Panc1 (cell line): ENCODE results near the gene HLA-B.
"Not testable (repeated sequence)": the region's sequence is repeated elsewhere in the genome, so short reads cannot be mapped to it uniquely, and the experiment has no call there.

ENCODE experiments used
- POLR2AphosphoS5 ChIP-seq: IDR thresholded peaks from 2 replicates; pipeline ENCODE4 v1.6.1; 2012; ENCODE audit warnings: mild to moderate bottlenecking, low read depth, low read length, moderate library complexity
- SIN3A ChIP-seq: IDR thresholded peaks from 2 replicates; pipeline ENCODE4 v1.6.1; 2012; ENCODE audit warnings: low read depth, mild to moderate bottlenecking, low read length, moderate library complexity, borderline replicate concordance; ENCODE audit not compliant: insufficient read depth
- TCF7L2 ChIP-seq: IDR thresholded peaks from 2 replicates; pipeline ENCODE4 v1.6.1; 2011; ENCODE audit warnings: mild to moderate bottlenecking, low read depth, low read length, inconsistent platforms
- TF ChIP-seq, protein P1 (sequence below): fragments of 450-650 bp; IDR thresholded peaks from 2 replicates; pipeline ENCODE4 v1.5.1; 2017; ENCODE audit warnings: mild to moderate bottlenecking
- TF ChIP-seq, protein P2 (sequence below), 2 experiments: IDR thresholded peaks; 2 replicates each; pipeline ENCODE4 v1.6.1; 2011 to 2012; ENCODE audit warnings: low read depth in 2 of 2, control low read depth in 1 of 2, low read length in 1 of 2, mild to moderate bottlenecking in 1 of 2, moderate library complexity in 1 of 2; ENCODE audit not compliant: insufficient read depth in 1 of 2

DNA sequence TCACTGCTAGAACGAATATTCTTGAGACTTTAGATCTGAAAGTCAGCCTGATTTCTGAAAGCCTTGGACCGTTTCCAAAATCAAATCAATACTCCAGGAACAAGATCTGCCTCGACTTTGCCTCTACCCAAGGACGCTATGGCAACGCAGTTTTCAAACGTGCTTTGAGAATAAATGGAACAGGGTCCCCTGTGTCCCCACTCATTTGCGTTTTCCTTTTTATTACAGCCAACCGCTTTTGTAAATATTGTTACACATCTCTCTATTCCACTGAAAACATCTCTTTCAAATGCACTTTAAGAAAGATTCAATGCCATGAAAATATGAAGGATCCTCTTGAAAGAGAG, 40.1 kb upstream of the HLA-B start:
- TF ChIP-seq, protein P1, sequence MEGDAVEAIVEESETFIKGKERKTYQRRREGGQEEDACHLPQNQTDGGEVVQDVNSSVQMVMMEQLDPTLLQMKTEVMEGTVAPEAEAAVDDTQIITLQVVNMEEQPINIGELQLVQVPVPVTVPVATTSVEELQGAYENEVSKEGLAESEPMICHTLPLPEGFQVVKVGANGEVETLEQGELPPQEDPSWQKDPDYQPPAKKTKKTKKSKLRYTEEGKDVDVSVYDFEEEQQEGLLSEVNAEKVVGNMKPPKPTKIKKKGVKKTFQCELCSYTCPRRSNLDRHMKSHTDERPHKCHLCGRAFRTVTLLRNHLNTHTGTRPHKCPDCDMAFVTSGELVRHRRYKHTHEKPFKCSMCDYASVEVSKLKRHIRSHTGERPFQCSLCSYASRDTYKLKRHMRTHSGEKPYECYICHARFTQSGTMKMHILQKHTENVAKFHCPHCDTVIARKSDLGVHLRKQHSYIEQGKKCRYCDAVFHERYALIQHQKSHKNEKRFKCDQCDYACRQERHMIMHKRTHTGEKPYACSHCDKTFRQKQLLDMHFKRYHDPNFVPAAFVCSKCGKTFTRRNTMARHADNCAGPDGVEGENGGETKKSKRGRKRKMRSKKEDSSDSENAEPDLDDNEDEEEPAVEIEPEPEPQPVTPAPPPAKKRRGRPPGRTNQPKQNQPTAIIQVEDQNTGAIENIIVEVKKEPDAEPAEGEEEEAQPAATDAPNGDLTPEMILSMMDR: peak; percentile 62
- TF ChIP-seq, protein P2, sequence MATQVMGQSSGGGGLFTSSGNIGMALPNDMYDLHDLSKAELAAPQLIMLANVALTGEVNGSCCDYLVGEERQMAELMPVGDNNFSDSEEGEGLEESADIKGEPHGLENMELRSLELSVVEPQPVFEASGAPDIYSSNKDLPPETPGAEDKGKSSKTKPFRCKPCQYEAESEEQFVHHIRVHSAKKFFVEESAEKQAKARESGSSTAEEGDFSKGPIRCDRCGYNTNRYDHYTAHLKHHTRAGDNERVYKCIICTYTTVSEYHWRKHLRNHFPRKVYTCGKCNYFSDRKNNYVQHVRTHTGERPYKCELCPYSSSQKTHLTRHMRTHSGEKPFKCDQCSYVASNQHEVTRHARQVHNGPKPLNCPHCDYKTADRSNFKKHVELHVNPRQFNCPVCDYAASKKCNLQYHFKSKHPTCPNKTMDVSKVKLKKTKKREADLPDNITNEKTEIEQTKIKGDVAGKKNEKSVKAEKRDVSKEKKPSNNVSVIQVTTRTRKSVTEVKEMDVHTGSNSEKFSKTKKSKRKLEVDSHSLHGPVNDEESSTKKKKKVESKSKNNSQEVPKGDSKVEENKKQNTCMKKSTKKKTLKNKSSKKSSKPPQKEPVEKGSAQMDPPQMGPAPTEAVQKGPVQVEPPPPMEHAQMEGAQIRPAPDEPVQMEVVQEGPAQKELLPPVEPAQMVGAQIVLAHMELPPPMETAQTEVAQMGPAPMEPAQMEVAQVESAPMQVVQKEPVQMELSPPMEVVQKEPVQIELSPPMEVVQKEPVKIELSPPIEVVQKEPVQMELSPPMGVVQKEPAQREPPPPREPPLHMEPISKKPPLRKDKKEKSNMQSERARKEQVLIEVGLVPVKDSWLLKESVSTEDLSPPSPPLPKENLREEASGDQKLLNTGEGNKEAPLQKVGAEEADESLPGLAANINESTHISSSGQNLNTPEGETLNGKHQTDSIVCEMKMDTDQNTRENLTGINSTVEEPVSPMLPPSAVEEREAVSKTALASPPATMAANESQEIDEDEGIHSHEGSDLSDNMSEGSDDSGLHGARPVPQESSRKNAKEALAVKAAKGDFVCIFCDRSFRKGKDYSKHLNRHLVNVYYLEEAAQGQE (IDR thresholded peaks at IDR 0.05; ENCODE audit: insufficient read depth in 1 of 2, low read depth in 2 of 2, low read length in 1 of 2): not testable (repeated sequence)
- TF ChIP-seq POLR2AphosphoS5, SIN3A, TCF7L2: not testable (repeated sequence)
